Karpas-422 (cell line): Measurements from ENCODE around the gene CACNA1C. TPM values are rescaled to one million over a fixed set of nuclear protein-coding genes. Genes with fewer than 3 reads are reported as not detected.

Source experiments
- DNase-seq: peaks from one replicate; pipeline ENCODE4 v3.0.0-alpha.2; 2015
- H2AFZ ChIP-seq: fragments of 200-600 bp; sonication (generic); 2 replicates; pipeline ENCODE4 v1.6.1; 2014; ENCODE audit warnings: antibody characterized with exemption, low read length, mixed read lengths
- H3K27ac ChIP-seq: fragments of 200-600 bp; sonication (generic); 2 replicates; pipeline ENCODE4 v1.5.1; 2014; ENCODE audit warnings: mild to moderate bottlenecking, low read length, moderate library complexity
- H3K27me3 ChIP-seq: fragments of 200-600 bp; sonication (generic); 2 replicates; pipeline ENCODE4 v1.6.1; 2014; ENCODE audit warnings: low read length, mixed read lengths
- H3K36me3 ChIP-seq: fragments of 200-600 bp; sonication (generic); 2 replicates; pipeline ENCODE4 v1.6.1; 2014; ENCODE audit warnings: low read length, mixed read lengths; ENCODE audit not compliant: insufficient read depth
- H3K4me1 ChIP-seq: fragments of 200-600 bp; sonication (generic); 2 replicates; pipeline ENCODE4 v1.6.1; 2014; ENCODE audit warnings: mild to moderate bottlenecking, low read length, mixed read lengths
- H3K4me2 ChIP-seq: fragments of 200-600 bp; sonication (generic); 2 replicates; pipeline ENCODE4 v1.6.1; 2014; ENCODE audit warnings: low read length, low read depth, mild to moderate bottlenecking; ENCODE audit not compliant: poor library complexity, severe bottlenecking
- H3K4me3 ChIP-seq: fragments of 200-600 bp; sonication (generic); 2 replicates; pipeline ENCODE4 v1.5.1; 2014; ENCODE audit warnings: mild to moderate bottlenecking, antibody characterized with exemption, low read length, mixed read lengths
- H3K79me2 ChIP-seq: fragments of 200-600 bp; sonication (generic); 2 replicates; pipeline ENCODE4 v1.6.1; 2014; ENCODE audit warnings: mild to moderate bottlenecking, low read length, mixed read lengths
- H3K9ac ChIP-seq: fragments of 200-600 bp; sonication (generic); 2 replicates; pipeline ENCODE4 v1.6.0; 2014; ENCODE audit warnings: low read length
- H3K9me2 ChIP-seq: fragments of 200-600 bp; sonication (generic), shearing (Covaris generic); replicated peaks from 2 replicates; pipeline ENCODE4 v1.6.0; 2014; ENCODE audit warnings: mild to moderate bottlenecking, low read length, moderate library complexity; ENCODE audit not compliant: insufficient read depth
- H3K9me3 ChIP-seq: fragments of 300-700, 200-600 bp; sonication (generic); 2 replicates; pipeline ENCODE4 v1.6.1; 2014; ENCODE audit warnings: low read length, mixed read lengths
- H4K20me1 ChIP-seq: fragments of 200-600 bp; sonication (generic); 2 replicates; pipeline ENCODE4 v1.6.1; 2014; ENCODE audit warnings: mild to moderate bottlenecking, antibody characterized with exemption, low read length, low read depth; ENCODE audit not compliant: insufficient read depth
- total RNA-seq: library from RNA; depleted of rRNA; stranded (reverse); fragments of >200 nt; shearing (Covaris generic); gene quantifications from 2 replicates; pipeline ENCODE4 v1.2.3, GENCODE V29; 2014; ENCODE audit warnings: low replicate concordance

The CACNA1C gene
- total RNA-seq, 1 experiment from 2014 or later: 0.11 TPM

- Histone ChIP-seq H3K27me3 (no peaks in the 10 kb centered on the region), H3K4me1 (peaks cover 3% of the 10 kb centered on the region), H3K27ac (no peak overlapping the region), H3K9ac (no peak overlapping the region), H3K36me3 (no peaks in the 10 kb centered on the region), H3K79me2 (no peaks in the 10 kb centered on the region), H3K9me3 (no peaks in the 10 kb centered on the region), H4K20me1 (no peaks in the 10 kb centered on the region), H2AFZ (no peak overlapping the region), H3K4me2 (no peak overlapping the region), H3K4me3 (no peak overlapping the region), H3K9me2 (no peaks in the 10 kb centered on the region)
- no peak for DNase-seq
Measured at GRCh38 chr12:2675776-2676175, 623.0 kb downstream of the CACNA1C start.

GRCh38 chr12:2677142-2677880, 624.5 kb downstream of the CACNA1C start:
- DNase-seq: no peak
- no peak overlapping the region for H3K9ac ChIP-seq
- no peaks in the 10 kb centered on the region for H3K9me2 ChIP-seq
- no peaks in the 10 kb centered on the region for H4K20me1 ChIP-seq
- H3K27me3 ChIP-seq: no peaks in the 10 kb centered on the region
- H3K9me3 ChIP-seq: no peaks in the 10 kb centered on the region
- no peak overlapping the region for H3K27ac ChIP-seq
- H3K4me1 ChIP-seq: peaks cover 3% of the 10 kb centered on the region
- no peak overlapping the region for H2AFZ ChIP-seq
- no peak overlapping the region for H3K4me3 ChIP-seq
- no peak overlapping the region for H3K4me2 ChIP-seq
- H3K79me2 ChIP-seq: no peaks in the 10 kb centered on the region
- H3K36me3 ChIP-seq: no peaks in the 10 kb centered on the region

- no peaks in the 10 kb centered on the region for H3K9me2 ChIP-seq
- H3K4me2 ChIP-seq: no peak overlapping the region
- H3K9ac ChIP-seq: no peak overlapping the region
- no peaks in the 10 kb centered on the region for H3K36me3 ChIP-seq
- no peaks in the 10 kb centered on the region for H4K20me1 ChIP-seq
- H3K27ac ChIP-seq: no peak overlapping the region
- no peak for DNase-seq
- H3K27me3 ChIP-seq: no peaks in the 10 kb centered on the region
- H3K4me1 ChIP-seq: peaks cover 3% of the 10 kb centered on the region
- no peak overlapping the region for H3K4me3 ChIP-seq
- H3K9me3 ChIP-seq: no peaks in the 10 kb centered on the region
- no peaks in the 10 kb centered on the region for H3K79me2 ChIP-seq
- H2AFZ ChIP-seq: no peak overlapping the region
Measured at GRCh38 chr12:2678426-2678825, 625.6 kb downstream of the CACNA1C start.

- Histone ChIP-seq H3K27ac (no peak overlapping the region), H3K9me3 (no peaks in the 10 kb centered on the region), H3K4me2 (no peak overlapping the region), H3K36me3 (no peaks in the 10 kb centered on the region), H3K79me2 (no peaks in the 10 kb centered on the region), H3K9me2 (no peaks in the 10 kb centered on the region), H3K27me3 (no peaks in the 10 kb centered on the region), H3K4me1 (peaks cover 4% of the 10 kb centered on the region), H3K4me3 (no peak overlapping the region), H3K9ac (no peak overlapping the region), H2AFZ (no peak overlapping the region), H4K20me1 (no peaks in the 10 kb centered on the region)
- DNase-seq: no peak
Measured at GRCh38 chr12:2679068-2679815, 626.5 kb downstream of the CACNA1C start.

GRCh38 chr12:2679816-2680675, 627.3 kb downstream of the CACNA1C start:
- no peaks in the 10 kb centered on the region for H3K9me3 ChIP-seq
- no peak overlapping the region for H3K4me2 ChIP-seq
- peaks cover 7% of the 10 kb centered on the region for H3K4me1 ChIP-seq
- H3K9ac ChIP-seq: no peak overlapping the region
- H3K27ac ChIP-seq: no peak overlapping the region
- DNase-seq: no peak
- no peaks in the 10 kb centered on the region for H4K20me1 ChIP-seq
- no peaks in the 10 kb centered on the region for H3K27me3 ChIP-seq
- no peaks in the 10 kb centered on the region for H3K9me2 ChIP-seq
- no peak overlapping the region for H2AFZ ChIP-seq
- no peaks in the 10 kb centered on the region for H3K36me3 ChIP-seq
- H3K79me2 ChIP-seq: no peaks in the 10 kb centered on the region
- H3K4me3 ChIP-seq: no peak overlapping the region

- peaks cover 7% of the 10 kb centered on the region for H3K4me1 ChIP-seq
Measured at GRCh38 chr12:2680676-2681039, 627.9 kb downstream of the CACNA1C start.

GRCh38 chr12:2681450-2682205, 628.8 kb downstream of the CACNA1C start:
- H3K4me1 ChIP-seq: peaks cover 7% of the 10 kb centered on the region
- H3K9ac ChIP-seq: no peak overlapping the region
- no peak overlapping the region for H2AFZ ChIP-seq
- no peaks in the 10 kb centered on the region for H3K27me3 ChIP-seq
- no peak overlapping the region for H3K4me3 ChIP-seq
- H3K4me2 ChIP-seq: no peak overlapping the region
- H3K36me3 ChIP-seq: no peaks in the 10 kb centered on the region
- H3K9me2 ChIP-seq: no peaks in the 10 kb centered on the region
- H3K27ac ChIP-seq: no peak overlapping the region
- no peaks in the 10 kb centered on the region for H3K79me2 ChIP-seq
- no peak for DNase-seq
- H3K9me3 ChIP-seq: no peaks in the 10 kb centered on the region
- no peaks in the 10 kb centered on the region for H4K20me1 ChIP-seq

More at GRCh38 chr12:2680676-2681039, 627.9 kb downstream of the CACNA1C start:
- DNase-seq: no peak
- H3K4me3 ChIP-seq: no peak overlapping the region
- H3K4me2 ChIP-seq: no peak overlapping the region
- no peaks in the 10 kb centered on the region for H3K36me3 ChIP-seq
- no peaks in the 10 kb centered on the region for H3K27me3 ChIP-seq
- no peaks in the 10 kb centered on the region for H3K79me2 ChIP-seq
- no peak overlapping the region for H3K27ac ChIP-seq
- H2AFZ ChIP-seq: no peak overlapping the region
- H3K9me2 ChIP-seq: no peaks in the 10 kb centered on the region
- H4K20me1 ChIP-seq: no peaks in the 10 kb centered on the region
- H3K9me3 ChIP-seq: no peaks in the 10 kb centered on the region
- H3K9ac ChIP-seq: no peak overlapping the region
